Kasumi-1 (cell line): ENCODE data around the gene CEBPG.

Source experiments
- DNase-seq, 2 experiments: peaks; one replicate each; lab custom pipeline; 2025; lab: John Stamatoyannopoulos, UW

CEBPG gene

GRCh38 chr19:33382006-33382405 lies 8.5 kb downstream of the CEBPG start:
- DNase-seq, result no peak

GRCh38 chr19:33382982-33383381 lies 9.5 kb downstream of the CEBPG start:
- DNase-seq, result no peak

GRCh38 chr19:33383720-33384292 lies 10.3 kb downstream of the CEBPG start:
- no peak for DNase-seq

DNA sequence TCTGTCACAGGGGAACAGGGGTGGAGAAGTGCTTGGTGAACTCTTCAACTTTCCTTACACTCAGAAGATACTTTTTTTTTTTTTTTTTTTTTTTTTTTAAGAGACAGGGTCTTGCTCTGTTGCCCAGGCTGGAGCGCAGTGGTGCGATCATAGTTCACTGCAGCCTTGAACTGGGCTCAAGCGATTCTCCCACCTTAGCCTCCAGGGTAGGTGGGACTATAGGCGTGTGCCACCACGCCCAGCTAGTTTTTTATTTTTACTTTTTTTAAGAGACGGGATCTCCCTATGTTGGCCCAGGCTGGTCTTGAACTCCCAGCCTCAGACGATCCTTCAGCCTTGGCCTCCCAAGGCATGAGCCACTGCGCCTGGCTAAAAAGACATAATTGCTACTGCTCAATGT lies 11.5 kb downstream of the CEBPG start:
- DNase-seq, result no peak

DNA sequence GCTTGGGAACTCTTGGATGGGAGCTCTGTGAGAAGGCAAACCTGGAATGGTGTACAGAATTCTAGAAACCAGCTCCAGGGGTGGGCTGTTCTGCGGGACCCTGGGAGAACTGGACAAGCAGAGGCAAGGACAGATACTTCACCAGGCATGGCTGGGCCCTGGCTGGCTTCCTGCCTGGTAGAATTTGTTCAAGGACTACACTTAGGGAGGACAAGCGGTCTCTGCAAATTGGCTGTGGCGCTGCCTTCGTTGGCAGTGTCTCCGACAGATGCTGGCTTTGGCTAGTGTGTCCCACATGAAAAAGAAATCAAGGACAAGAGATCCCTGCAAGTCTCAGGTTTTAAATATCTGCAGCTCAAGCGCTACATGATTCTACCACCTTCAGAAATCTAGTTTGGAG lies 12.4 kb downstream of the CEBPG start:
- DNase-seq, result no peak

GRCh38 chr19:33386361-33386858 lies 12.9 kb downstream of the CEBPG start:
- DNase-seq, result no peak

DNA sequence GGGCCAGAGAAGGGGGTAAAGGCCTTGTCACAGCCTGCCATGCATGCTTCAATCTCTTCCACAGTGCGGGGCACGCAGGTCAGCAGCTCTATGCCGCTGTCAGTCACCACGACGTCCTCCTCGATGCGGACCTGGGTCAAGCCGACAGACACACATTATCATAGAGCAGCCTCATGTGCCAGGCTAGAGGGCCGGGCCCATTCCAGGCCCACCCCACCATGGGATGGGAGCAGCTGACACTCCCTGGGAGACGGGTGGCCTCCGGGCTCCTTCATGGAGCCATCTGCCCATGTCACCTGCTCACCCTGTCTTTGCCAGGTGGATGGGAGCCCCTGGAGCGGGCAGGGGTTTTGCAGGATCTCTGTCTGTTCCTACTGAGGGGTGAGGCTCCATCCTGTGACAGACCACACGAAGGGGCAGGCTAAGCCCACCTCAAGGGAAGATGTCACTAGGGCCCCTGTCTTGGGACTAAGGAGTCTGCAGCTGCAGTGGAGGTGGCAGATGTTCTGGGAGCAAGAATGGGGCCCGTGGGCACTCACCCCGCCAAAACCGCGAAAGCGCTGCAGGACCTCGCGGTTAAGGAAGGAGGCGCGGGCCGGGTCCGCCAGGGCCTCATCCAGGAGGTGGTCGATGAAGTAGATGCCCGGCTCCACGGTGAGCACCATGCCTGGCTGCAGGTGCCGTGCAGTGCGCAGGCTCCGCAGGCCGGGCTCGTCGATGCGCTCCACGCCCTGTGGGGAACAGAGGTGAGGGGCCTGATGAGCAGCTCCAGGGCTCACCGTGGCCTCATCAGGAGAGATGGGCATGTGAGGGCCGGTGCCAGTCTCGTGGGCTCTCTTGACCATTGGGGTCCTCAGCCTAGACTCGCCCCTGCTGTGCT lies 14.1 kb downstream of the CEBPG start:
- no peak for DNase-seq

GRCh38 chr19:33388231-33388724 lies 14.8 kb downstream of the CEBPG start:
- no peak for DNase-seq

GRCh38 chr19:33388725-33389420 lies 15.4 kb downstream of the CEBPG start:
- no peak for DNase-seq

GRCh38 chr19:33389421-33390100 lies 16.1 kb downstream of the CEBPG start:
- DNase-seq, result no peak

DNA sequence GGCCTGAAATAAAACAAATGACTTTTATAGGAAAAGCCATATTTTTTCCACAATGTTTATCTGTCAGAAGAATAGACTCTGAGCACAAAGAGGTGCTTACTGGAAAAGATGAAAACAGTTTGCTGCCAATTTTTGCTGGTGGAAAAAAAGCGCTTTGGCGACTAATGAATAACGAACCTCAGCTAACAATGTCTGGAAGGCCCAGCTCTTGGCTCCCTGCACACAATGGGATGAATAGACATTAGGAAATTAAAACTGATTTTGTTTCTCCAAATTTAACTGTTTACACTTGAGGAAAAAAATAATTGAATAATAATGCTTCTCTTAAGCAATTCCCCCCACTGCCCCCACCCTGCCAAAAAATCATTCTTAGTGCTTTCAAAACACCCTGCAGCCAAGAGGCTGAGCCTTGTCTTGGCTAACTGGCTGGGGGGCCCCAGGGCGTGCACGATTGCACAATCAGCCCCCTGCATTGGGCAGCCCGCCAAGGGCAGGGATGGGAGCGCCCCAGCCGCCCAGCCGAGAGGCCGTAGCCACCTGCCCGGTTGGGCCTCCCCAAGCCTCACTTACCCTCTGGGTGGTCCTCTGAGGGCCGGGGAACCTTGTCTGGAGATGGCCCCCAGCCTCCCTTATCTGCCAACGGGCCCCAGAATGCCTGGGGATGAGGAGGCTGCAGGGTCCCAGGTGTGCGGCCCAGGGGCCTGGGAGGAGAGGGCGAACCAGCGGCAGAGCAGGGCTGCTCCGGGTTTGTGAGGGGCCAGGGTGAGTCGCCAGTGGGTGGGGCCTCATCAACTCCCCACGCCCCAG lies 16.8 kb downstream of the CEBPG start:
- no peak for DNase-seq

- DNase-seq, result no peak
These were observed 17.6 kb downstream of the CEBPG start for GRCh38 chr19:33390908-33391630.

- no peak for DNase-seq
These were observed 18.2 kb downstream of the CEBPG start for GRCh38 chr19:33391631-33392249.

- DNase-seq, result no peak
These were observed 19.1 kb downstream of the CEBPG start for GRCh38 chr19:33392341-33393285.

DNA sequence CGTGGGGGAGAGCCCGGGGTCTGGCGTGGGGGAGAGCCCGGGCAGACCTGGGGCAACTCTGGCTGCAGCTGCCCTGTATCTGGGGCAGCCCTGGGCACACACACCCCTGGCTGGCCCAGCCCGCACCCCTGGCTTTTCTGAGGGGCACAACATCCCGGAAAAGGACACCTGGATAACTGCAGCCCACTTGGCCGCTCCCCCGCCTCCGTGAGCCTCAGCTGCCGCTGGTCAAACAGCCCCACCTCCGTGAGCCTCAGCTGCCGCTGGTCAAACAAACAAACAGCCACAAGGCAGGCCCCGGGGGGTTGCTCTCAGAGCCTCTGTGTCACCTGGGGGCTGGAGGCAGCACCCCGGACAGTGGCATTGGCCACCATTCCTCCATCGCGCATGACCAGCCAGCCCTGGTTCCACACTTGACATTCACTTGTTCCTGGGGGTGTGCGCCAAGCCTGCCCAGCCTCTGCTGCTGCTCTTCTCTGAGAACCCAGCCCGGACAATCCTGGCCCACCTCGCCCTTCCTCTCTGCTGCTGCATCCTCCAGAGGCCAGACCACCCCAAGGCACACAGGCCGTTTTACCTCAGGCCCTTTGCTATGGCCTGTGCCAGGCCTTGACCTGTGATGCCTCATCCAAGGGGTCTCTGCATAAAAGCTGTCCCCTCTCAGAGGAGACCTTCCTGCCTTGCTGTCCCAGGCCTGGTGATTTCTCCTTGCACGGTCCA lies 19.9 kb downstream of the CEBPG start:
- DNase-seq, result no peak

- DNase-seq, result peak in 1 of 2 experiments; percentile 5
These were observed 20.7 kb downstream of the CEBPG start for GRCh38 chr19:33394006-33394722.

DNA sequence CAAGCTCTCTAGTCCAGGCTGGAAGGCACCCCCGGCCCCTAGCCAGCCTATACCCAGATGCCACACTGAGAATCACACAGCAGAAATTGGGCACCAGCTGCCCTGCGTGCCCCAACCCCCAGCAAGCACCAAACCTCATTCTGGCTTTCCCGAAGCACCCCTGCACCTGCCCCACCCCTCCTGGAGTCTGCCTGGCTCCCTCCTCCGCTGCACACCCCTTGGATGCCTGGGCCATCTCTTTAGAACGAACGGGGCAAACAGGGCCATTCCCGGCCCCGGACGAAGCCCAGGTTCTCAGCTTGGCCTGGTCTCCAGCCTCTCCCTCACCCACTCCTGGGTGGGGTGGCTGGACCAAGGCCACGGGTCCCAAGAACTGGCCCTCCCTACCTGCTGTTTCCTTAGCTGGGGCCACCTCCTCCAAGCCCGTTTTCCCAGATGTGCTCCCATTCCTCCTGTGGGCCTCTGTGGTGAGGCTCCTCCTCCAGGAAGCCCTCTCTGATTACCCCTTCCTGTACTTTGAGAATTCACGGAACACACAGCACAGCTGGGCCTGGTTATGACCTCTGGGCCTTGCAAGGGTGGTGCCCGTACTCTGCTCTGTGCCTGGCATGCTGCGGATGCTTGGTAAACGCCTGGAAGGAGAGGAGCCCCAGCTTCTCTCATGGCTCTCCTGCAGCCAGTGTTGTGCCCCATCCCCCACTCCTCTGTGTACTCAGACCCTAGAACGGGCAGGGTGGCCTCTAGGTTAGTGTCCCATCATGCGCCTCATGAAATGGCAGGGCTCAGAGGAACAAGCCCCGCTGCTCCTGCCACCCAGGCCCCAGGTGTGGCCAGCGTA lies 21.4 kb downstream of the CEBPG start:
- no peak for DNase-seq
